Measurements from ENCODE around the gene SIKE1. TPM values are rescaled to one million over a fixed set of nuclear protein-coding genes. Genes with fewer than 3 reads are reported as not detected.
"Not testable (repeated sequence)": the region's sequence is repeated elsewhere in the genome, so short reads cannot be mapped to it uniquely, and the experiment has no call there.

The SIKE1 gene
- total RNA-seq, 2 donors from 2014 or later = 15.5 to 18.9 TPM

GRCh38 chr1:114782476-114782875 is 2.0 kb upstream of the SIKE1 start:
- no peak for DNase-seq
- peaks cover 0 to 3% of the 10 kb centered on the region in 2 donors for H3K36me3 ChIP-seq (replicated peaks in 1 of 2; ENCODE audit: insufficient read depth in 1 of 2, low read depth in 2 of 2)
- H3K9me3 ChIP-seq = no peaks in the 10 kb centered on the region
- 69 to 77% methylated on average over 5 of the region's 5 CpGs for WGBS, 2 donors
- no peak overlapping the region for H3K27ac ChIP-seq
- H3K27me3 ChIP-seq = no peaks in the 10 kb centered on the region
- intact Hi-C loops (cut with DNase I) = no loop called here
- H3K4me1 ChIP-seq = peaks cover 22% of the 10 kb centered on the region
- no peak for ATAC-seq
- TF ChIP-seq, protein P1, sequence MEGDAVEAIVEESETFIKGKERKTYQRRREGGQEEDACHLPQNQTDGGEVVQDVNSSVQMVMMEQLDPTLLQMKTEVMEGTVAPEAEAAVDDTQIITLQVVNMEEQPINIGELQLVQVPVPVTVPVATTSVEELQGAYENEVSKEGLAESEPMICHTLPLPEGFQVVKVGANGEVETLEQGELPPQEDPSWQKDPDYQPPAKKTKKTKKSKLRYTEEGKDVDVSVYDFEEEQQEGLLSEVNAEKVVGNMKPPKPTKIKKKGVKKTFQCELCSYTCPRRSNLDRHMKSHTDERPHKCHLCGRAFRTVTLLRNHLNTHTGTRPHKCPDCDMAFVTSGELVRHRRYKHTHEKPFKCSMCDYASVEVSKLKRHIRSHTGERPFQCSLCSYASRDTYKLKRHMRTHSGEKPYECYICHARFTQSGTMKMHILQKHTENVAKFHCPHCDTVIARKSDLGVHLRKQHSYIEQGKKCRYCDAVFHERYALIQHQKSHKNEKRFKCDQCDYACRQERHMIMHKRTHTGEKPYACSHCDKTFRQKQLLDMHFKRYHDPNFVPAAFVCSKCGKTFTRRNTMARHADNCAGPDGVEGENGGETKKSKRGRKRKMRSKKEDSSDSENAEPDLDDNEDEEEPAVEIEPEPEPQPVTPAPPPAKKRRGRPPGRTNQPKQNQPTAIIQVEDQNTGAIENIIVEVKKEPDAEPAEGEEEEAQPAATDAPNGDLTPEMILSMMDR (IDR thresholded peaks at IDR 0.05) = no peak
- TF ChIP-seq POLR2A (IDR thresholded peaks at IDR 0.05) = no peak
- H3K4me3 ChIP-seq = no peak overlapping the region

DNA sequence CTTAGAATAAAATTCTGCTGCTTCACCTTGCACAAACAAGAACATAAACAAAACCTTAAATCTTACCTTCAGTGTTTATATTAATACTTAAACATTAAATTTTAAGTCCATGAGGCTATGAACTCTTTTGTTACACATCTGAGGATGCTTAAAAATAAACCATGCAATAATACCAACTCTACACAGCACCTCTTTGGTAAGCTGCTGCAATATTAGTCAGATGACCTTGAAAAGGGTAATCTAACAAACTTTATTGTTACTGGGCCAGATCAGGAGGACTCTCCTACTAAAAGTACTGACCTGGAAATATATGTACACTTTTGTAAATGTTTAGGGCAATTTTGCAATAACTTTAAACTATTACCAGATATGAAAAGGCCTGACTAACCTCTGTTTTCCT is 763 bp downstream of the SIKE1 start:
- no peaks in the 10 kb centered on the region for H3K27me3 ChIP-seq
- peaks cover 0 to 6% of the 10 kb centered on the region in 2 donors for H3K36me3 ChIP-seq (replicated peaks in 1 of 2; ENCODE audit: insufficient read depth in 1 of 2, low read depth in 2 of 2)
- TF ChIP-seq, protein P1 (IDR thresholded peaks at IDR 0.05) = no peak
- no peak for TF ChIP-seq POLR2A (IDR thresholded peaks at IDR 0.05)
- peak overlapping the region; percentile 75 to 94 (median 83) for H3K27ac ChIP-seq
- H3K4me1 ChIP-seq = peaks cover 22% of the 10 kb centered on the region
- H3K4me3 ChIP-seq = peak overlapping the region; percentile 75 to 93
- H3K9me3 ChIP-seq = no peaks in the 10 kb centered on the region
- DNase-seq = no peak
- intact Hi-C loops (cut with DNase I) = no loop called here
- ATAC-seq = no peak

DNA sequence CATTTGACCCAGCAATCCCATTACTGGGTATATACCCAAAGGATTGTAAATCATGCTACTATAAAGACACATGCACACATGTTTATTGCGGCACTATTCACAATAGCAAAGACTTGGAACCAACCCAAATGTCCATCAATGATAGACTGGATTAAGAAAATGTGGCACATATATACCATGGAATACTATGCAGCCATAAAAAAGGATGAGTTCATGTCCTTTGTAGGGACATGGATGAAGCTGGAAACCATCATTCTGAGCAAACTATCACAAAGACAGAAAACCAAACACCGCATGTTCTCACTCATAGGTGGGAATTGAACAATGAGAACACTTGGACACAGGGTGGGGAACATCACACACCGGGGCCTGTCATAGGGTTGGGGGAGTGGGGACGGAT is 3.8 kb downstream of the SIKE1 start:
- H3K9me3 ChIP-seq; intact Hi-C loops (cut with DNase I); H3K27ac ChIP-seq; ATAC-seq; DNase-seq; H3K4me3 ChIP-seq; H3K27me3 ChIP-seq: not testable (repeated sequence)
- H3K36me3 ChIP-seq (replicated peaks in 1 of 2; ENCODE audit: insufficient read depth in 1 of 2, low read depth in 2 of 2) = peaks cover 0 to 12% of the 10 kb centered on the region in 2 donors
- WGBS, 2 donors = 95 to 97% methylated on average over 4 of the region's 4 CpGs
- H3K4me1 ChIP-seq = peaks cover 22% of the 10 kb centered on the region

GRCh38 chr1:114771992-114772391 is 8.5 kb downstream of the SIKE1 start:
- no peak for TF ChIP-seq POLR2A (IDR thresholded peaks at IDR 0.05)
- TF ChIP-seq, protein P1 (IDR thresholded peaks at IDR 0.05) = no peak
- WGBS, 2 donors = 83 to 94% methylated on average over 1 of the region's 1 CpG
- DNase-seq (no peak), ATAC-seq (no peak)
- Histone ChIP-seq H3K27me3 (no peaks in the 10 kb centered on the region), H3K36me3 (replicated peaks in 1 of 2; ENCODE audit: insufficient read depth in 1 of 2, low read depth in 2 of 2) (peaks cover 0 to 9% of the 10 kb centered on the region in 2 donors), H3K9me3 (no peaks in the 10 kb centered on the region), H3K4me3 (no peak overlapping the region), H3K4me1 (no peaks in the 10 kb centered on the region), H3K27ac (no peak overlapping the region)
- intact Hi-C loops (cut with DNase I) = no loop called here

GRCh38 chr1:114770989-114771388 is 9.5 kb downstream of the SIKE1 start:
- TF ChIP-seq, protein P1 (IDR thresholded peaks at IDR 0.05) = no peak
- no peak for DNase-seq
- no peaks in the 10 kb centered on the region for H3K9me3 ChIP-seq
- H3K4me3 ChIP-seq = no peak overlapping the region
- intact Hi-C loops (cut with DNase I) = no loop called here
- peaks cover 0 to 7% of the 10 kb centered on the region in 2 donors for H3K36me3 ChIP-seq (replicated peaks in 1 of 2; ENCODE audit: insufficient read depth in 1 of 2, low read depth in 2 of 2)
- no peaks in the 10 kb centered on the region for H3K27me3 ChIP-seq
- no peak overlapping the region for H3K27ac ChIP-seq
- WGBS, 2 donors = 84 to 95% methylated on average over 1 of the region's 1 CpG
- no peaks in the 10 kb centered on the region for H3K4me1 ChIP-seq
- no peak for ATAC-seq

Data from body of pancreas (tissue), 4 donors.